Gastrocnemius medialis (tissue), 4 donors: ENCODE data around the gene PSD. TPM values are rescaled to one million over a fixed set of nuclear protein-coding genes. Genes with fewer than 3 reads are reported as not detected.

Experiments used
- ATAC-seq, 2 donors: fragments of 150-250 bp; one replicate each; pipeline ENCODE4 v1.9.1; 2016
- DNase-seq, 2 donors: peaks; one replicate each; pipeline ENCODE4 v3.0.0-alpha.2; 2019
- H3K27ac ChIP-seq, 4 donors: fragments of 200-600 bp; sonication (generic); 1 replicate in 1 of 4; 2 replicates in 3 of 4; pipeline ENCODE4 v1.5.1; 2016 to 2018; ENCODE audit warnings: mild to moderate bottlenecking in 2 of 4, moderate library complexity in 1 of 4
- H3K27me3 ChIP-seq, 3 donors: fragments of 200-600 bp; sonication (generic) in 2 of 3; 1 replicate in 1 of 3; 2 replicates in 2 of 3; pipeline versions ENCODE4 v1.5.1 to v1.6.0; 2016 to 2019; ENCODE audit warnings: mild to moderate bottlenecking in 1 of 3, moderate library complexity in 1 of 3
- H3K36me3 ChIP-seq, 2 donors: fragments of 200-600 bp; sonication (generic) in 1 of 2; one replicate each; pipeline ENCODE4 v1.5.1; 2017 to 2018
- H3K4me1 ChIP-seq, 2 donors: fragments of 200-600 bp; sonication (generic) in 1 of 2; one replicate each; pipeline ENCODE4 v1.5.1; 2016 to 2017; ENCODE audit warnings: mild to moderate bottlenecking in 2 of 2
- H3K4me3 ChIP-seq, 4 donors: fragments of 200-600 bp; sonication (generic) in 3 of 4; 1 replicate in 1 of 4; 2 replicates in 3 of 4; pipeline ENCODE4 v1.5.1; 2016 to 2019; ENCODE audit warnings: mild to moderate bottlenecking in 2 of 4
- H3K9me3 ChIP-seq, 3 donors: fragments of 200-600 bp; sonication (generic) in 2 of 3; 1 replicate in 1 of 3; 2 replicates in 2 of 3; pipeline ENCODE4 v1.5.1; 2016 to 2019
- CTCF ChIP-seq, 5 experiments: fragments of 450-650 bp in 3 of 5; fragments of 200-600 bp in 2 of 5; sonication (generic) in 2 of 5; IDR thresholded peaks in 4 of 5; conservative IDR thresholded peaks in 1 of 5; 1 replicate in 4 of 5; 2 replicates in 1 of 5; pipeline ENCODE4 v1.5.1; 2016 to 2019; ENCODE audit warnings: antibody characterized with exemption in 5 of 5, mild to moderate bottlenecking in 3 of 5, moderate library complexity in 3 of 5
- POLR2A ChIP-seq, 2 donors: fragments of 450-650 bp; IDR thresholded peaks; one replicate each; pipeline ENCODE4 v1.6.1; 2017; ENCODE audit warnings: antibody characterized with exemption in 2 of 2, mild to moderate bottlenecking in 2 of 2, moderate library complexity in 2 of 2
- in situ Hi-C, 4 donors: fragments of 200-750 bp; cut with MboI; loops; one replicate each; pipeline versions ENCODE4 v1.15.0 to v1.8.0; 2017; ENCODE audit warnings: low sequenced_read_pairs in 4 of 4
- intact Hi-C: fragments of 100-400 bp; cut with DNase I; formaldehyde crosslinking; loops from one replicate; pipeline ENCODE4 v1.15.1; 2023; ENCODE audit warnings: low total_unique reads
- total RNA-seq, 4 donors: library from RNA; depleted of rRNA; stranded (reverse); fragments of >200 nt; gene quantifications; one replicate each; pipeline versions ENCODE4 v1.1.0 to v1.2.3, GENCODE V29; 2016

Gene PSD
- total RNA-seq: 1 to 10 TPM in 1 of 4 donors, under 1 TPM in 1, not detected in 2; 0.35 to 2.6 TPM

- DNase-seq: no peak
- intact Hi-C loops: no loop called here
- H3K27me3 ChIP-seq: peaks cover 33 to 51% (median 39%) of the 10 kb centered on the region in 3 donors
- peaks cover 27 to 30% of the 10 kb centered on the region in 2 donors for H3K4me1 ChIP-seq
- no peaks in the 10 kb centered on the region for H3K36me3 ChIP-seq
- no peak within 1 kb of the TSS for H3K27ac ChIP-seq
- in situ Hi-C loops: no loop called here
- H3K4me3 ChIP-seq: peak within 1 kb of the TSS; percentile 82 to 92 (median 87)
- no peaks in the 10 kb centered on the region for H3K9me3 ChIP-seq
- ATAC-seq: no peak
- no peak for TF ChIP-seq POLR2A (IDR thresholded peaks at IDR 0.05)
Measured at GRCh38 chr10:102418622-102419268, at the start of gene PSD. PSD (minus strand) TSS chr10:102418785; CDS start chr10:102417038, 1,747 bp downstream.

- ATAC-seq: no peak
- Histone ChIP-seq H3K9me3 (no peaks in the 10 kb centered on the region), H3K4me3 (no peak overlapping the region), H3K36me3 (no peaks in the 10 kb centered on the region), H3K27ac (no peak overlapping the region), H3K27me3 (no peaks in the 10 kb centered on the region), H3K4me1 (no peaks in the 10 kb centered on the region)
- DNase-seq: no peak
- intact Hi-C loops: no loop called here
- TF ChIP-seq CTCF (IDR thresholded peaks at IDR 0.05 in 4 of 5, conservative IDR thresholded peaks at IDR 0.05 in 1 of 5) (no peak), POLR2A (IDR thresholded peaks at IDR 0.05) (no peak)
- in situ Hi-C loops: no loop called here
Measured at GRCh38 chr10:102467971-102468438, 49.4 kb upstream of the PSD start.

GRCh38 chr10:102467318-102467717 is 48.7 kb upstream of the PSD start:
- ATAC-seq: no peak
- intact Hi-C loops (no loop called here), in situ Hi-C loops (no loop called here)

GRCh38 chr10:102465466-102465865 is 46.9 kb upstream of the PSD start:
- in situ Hi-C loops (no loop called here), intact Hi-C loops (no loop called here)
- Histone ChIP-seq H3K27ac (no peak overlapping the region), H3K4me1 (peaks cover 15 to 19% of the 10 kb centered on the region in 2 donors), H3K4me3 (no peak overlapping the region), H3K27me3 (no peaks in the 10 kb centered on the region), H3K36me3 (no peaks in the 10 kb centered on the region), H3K9me3 (no peaks in the 10 kb centered on the region)
- TF ChIP-seq POLR2A (IDR thresholded peaks at IDR 0.05) (no peak), CTCF (IDR thresholded peaks at IDR 0.05 in 4 of 5, conservative IDR thresholded peaks at IDR 0.05 in 1 of 5) (no peak)
- no peak for DNase-seq
- no peak for ATAC-seq

More at GRCh38 chr10:102467318-102467717, 48.7 kb upstream of the PSD start:
- no peak for DNase-seq
- H3K4me3 ChIP-seq: no peak overlapping the region
- no peaks in the 10 kb centered on the region for H3K9me3 ChIP-seq
- TF ChIP-seq POLR2A (IDR thresholded peaks at IDR 0.05): no peak
- TF ChIP-seq CTCF (IDR thresholded peaks at IDR 0.05 in 4 of 5, conservative IDR thresholded peaks at IDR 0.05 in 1 of 5): no peak
- H3K4me1 ChIP-seq: peaks cover 2 to 6% of the 10 kb centered on the region in 2 donors
- H3K27me3 ChIP-seq: no peaks in the 10 kb centered on the region
- no peaks in the 10 kb centered on the region for H3K36me3 ChIP-seq
- H3K27ac ChIP-seq: no peak overlapping the region

GRCh38 chr10:102463983-102464382 is 45.4 kb upstream of the PSD start:
- no peak for TF ChIP-seq CTCF (IDR thresholded peaks at IDR 0.05 in 4 of 5, conservative IDR thresholded peaks at IDR 0.05 in 1 of 5)
- TF ChIP-seq POLR2A (IDR thresholded peaks at IDR 0.05): no peak
- Histone ChIP-seq H3K4me3 (no peak overlapping the region), H3K27ac (no peak overlapping the region), H3K4me1 (peaks cover 15 to 19% of the 10 kb centered on the region in 2 donors), H3K27me3 (no peaks in the 10 kb centered on the region), H3K36me3 (no peaks in the 10 kb centered on the region), H3K9me3 (no peaks in the 10 kb centered on the region)
- in situ Hi-C loops: no loop called here
- no peak for ATAC-seq
- DNase-seq: no peak
- intact Hi-C loops: no loop called here
